VCaP (cell line): Measurements from ENCODE around the gene IL1A.

Experiments
- H3K27ac ChIP-seq: fragments of 450-650 bp; 2 replicates; pipeline ENCODE4 v1.5.1; 2017
- CTCF ChIP-seq: fragments of 450-650 bp; conservative IDR thresholded peaks from 2 replicates; pipeline ENCODE4 v1.5.1; 2017; ENCODE audit warnings: mild to moderate bottlenecking, moderate library complexity

IL1A gene

DNA sequence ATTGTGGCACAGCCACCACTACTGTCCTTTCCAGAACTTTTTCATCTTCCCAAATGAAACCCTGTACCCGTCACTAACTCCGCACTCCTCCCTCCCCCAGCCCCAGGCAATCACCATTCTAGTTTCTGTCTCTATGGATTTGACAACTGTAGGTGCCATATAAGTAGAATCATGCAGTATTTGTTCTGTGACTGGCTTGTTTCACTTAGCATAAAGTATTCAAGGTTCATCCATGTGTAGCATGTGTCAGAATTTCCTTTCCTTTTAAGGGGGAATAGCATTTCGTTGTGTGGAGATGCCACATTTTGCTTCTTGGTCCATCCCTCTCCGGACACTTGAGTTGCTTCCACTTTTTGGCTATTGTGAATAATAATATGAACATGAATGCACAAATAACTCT is 19.0 kb downstream of the IL1A start:
- peak overlapping the region; percentile 61; the same call in 1 of the 2 replicates for H3K27ac ChIP-seq
- TF ChIP-seq CTCF = no peak

DNA sequence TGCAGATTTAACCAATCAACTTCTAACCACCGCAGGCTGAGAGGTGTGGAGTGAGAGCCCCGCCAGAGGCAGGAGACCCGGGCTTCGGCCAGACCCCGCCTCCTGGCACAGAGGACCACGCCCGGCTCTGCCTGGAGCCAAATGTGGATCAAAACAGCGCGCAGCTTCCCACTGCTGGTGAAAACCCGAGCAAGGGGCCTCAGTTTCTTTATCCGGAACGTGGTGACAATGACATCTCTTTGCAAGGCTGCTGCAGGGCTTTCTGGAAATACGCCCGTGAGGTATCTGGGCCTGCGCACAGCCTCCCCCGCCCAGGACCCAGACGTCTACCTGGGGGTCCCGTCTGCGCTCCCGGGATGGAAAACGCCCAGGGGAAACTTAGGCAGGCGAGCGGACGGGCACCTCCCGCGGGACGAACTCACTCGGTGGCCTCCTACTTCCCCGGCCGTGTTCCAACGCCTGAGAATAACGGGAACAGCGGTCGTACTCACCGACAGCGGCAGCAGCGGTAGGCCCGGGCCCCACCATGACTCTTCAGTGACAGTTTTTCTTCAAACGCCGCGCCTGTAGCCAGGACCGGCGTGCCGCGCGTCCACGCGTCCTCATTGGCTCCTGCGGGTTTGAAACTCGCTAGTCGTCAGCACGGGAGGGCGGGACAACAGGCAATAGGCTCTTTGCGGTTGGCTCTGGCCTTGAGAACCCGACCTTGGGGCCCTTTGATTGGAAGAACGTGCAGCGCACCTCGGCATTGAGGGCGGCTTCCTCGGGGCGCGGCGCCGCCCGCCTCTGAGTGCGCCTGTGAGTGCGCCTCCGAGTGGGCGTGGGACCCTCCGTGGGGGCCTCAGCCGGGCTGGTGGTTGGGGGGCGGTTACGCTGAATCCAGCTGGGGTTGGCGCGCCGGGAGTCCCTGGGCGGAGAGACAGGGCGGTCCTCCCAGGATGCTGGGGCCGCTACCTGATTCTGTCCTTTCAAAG is 19.9 kb downstream of the IL1A start, which contains the start of gene CKAP2L:
Gene CKAP2L (minus strand): TSS at position 539 of the 974 bp plus-strand sequence. CDS start 11 bp downstream, at position 528.
- TF ChIP-seq CTCF = no peak
- H3K27ac ChIP-seq = peak within 1 kb of the TSS; percentile 61

DNA sequence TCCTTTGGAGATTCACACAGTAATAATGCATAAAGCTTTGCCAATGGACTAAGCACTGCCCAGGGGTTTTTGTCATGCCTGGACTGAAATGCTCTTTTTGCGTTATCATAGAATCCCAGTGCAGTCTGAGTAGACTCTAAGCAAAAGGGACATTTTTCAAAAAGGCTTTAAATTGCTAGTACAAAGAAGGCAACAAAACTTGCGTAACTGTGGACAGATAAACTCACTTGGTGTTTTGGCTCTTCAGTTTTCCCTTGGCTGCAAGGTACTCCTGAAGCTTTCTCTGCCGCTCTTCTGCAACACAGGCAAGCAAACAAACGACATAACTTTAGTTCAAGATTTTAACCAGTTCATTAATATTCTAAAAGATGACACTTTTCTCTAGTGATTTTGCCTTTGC is 22.0 kb downstream of the IL1A start:
- no peak for TF ChIP-seq CTCF
- H3K27ac ChIP-seq = no peak overlapping the region

DNA sequence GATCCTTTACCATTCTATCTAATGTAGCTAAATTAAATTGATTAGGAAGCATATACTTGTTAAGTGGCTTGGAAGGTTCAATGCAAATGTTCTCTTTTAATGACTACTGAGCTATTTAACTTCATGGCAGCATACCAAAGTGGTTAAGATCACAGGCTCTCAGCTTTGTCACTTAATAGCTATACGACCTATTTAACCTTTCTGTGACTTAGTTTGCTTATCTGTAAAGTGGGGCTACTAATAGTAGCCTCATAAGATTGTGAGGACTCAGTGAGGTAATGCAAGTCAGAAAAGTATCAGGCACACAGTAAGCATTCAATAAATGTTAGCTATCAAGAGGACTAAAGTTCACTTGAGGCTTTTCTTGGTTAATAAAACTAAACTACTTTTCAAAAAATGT is 24.1 kb downstream of the IL1A start:
- H3K27ac ChIP-seq = no peak overlapping the region
- TF ChIP-seq CTCF = no peak

- H3K27ac ChIP-seq = no peak overlapping the region
- TF ChIP-seq CTCF = no peak
These were observed 25.6 kb downstream of the IL1A start for GRCh38 chr2:112758711-112759110.

- no peak overlapping the region for H3K27ac ChIP-seq
- no peak for TF ChIP-seq CTCF
These were observed 27.0 kb downstream of the IL1A start for GRCh38 chr2:112757265-112757664.

DNA sequence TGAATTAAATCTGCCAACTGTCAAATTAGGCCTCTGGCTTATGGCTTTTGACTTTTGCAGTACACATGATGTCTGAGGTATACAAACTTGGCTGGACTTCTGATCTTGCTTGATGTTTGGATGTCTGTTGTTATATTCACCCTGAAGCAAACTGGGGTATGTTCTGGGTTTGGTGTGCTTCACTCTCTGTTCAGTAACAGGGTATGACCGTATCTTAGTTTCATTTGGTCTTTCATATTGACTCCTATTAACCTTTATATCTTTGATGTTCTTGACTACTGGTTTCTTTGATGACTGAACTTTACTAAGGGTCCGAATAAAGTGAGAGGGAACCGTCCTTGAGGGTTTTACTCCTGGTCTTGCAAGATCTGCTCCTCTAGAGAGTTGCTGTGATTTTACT is 28.1 kb downstream of the IL1A start:
- H3K27ac ChIP-seq = no peak overlapping the region
- no peak for TF ChIP-seq CTCF
